PC-3 (cell line): Measurements from ENCODE around the gene MED13. TPM values are rescaled to one million over a fixed set of nuclear protein-coding genes. Genes with fewer than 3 reads are reported as not detected.

ENCODE experiments used
- ATAC-seq: fragments of 200-7000 bp; cut with Tn5 transposase; 2 replicates; pipeline ENCODE4 v1.9.1; 2020; ENCODE audit warnings: mild to moderate bottlenecking, moderate library complexity
- BruUV-seq: library from RNA; stranded (reverse); fragments of 400-500 nt; replicated peaks from 2 replicates; lab custom pipeline; 2021; lab: Mats Ljungman, UMichigan
- CTCF ChIA-PET: fragments of 300-600 bp; sonication (Branson Sonifier 250); formaldehyde crosslinking; loops from one replicate; lab custom pipeline; 2022; ENCODE audit warnings: antibody characterized with exemption; lab: Charles Lee
- POLR2A ChIA-PET: fragments of 300-600 bp; sonication (Branson Sonifier 250); formaldehyde crosslinking; loops from one replicate; lab custom pipeline; 2022; ENCODE audit warnings: antibody characterized with exemption; ENCODE audit not compliant: unreplicated experiment; lab: Charles Lee
- DNase-seq: peaks from one replicate; pipeline ENCODE4 v3.0.0-alpha.2; 2015
- H2AFZ ChIP-seq: fragments of 300-600 bp; sonication (generic); 2 replicates; pipeline ENCODE4 v1.6.0; 2016; ENCODE audit warnings: antibody characterized with exemption, low read length
- H3F3A ChIP-seq: fragments of 300-600 bp; sonication (generic); one replicate; pipeline ENCODE4 v1.6.0; 2017; ENCODE audit warnings: antibody characterized with exemption, low read length, control low read depth, mild to moderate bottlenecking; ENCODE audit not compliant: unreplicated experiment
- H3K27ac ChIP-seq: fragments of 300-600 bp; sonication (generic); 2 replicates; pipeline ENCODE4 v1.5.1; 2016; ENCODE audit warnings: mild to moderate bottlenecking, low read length
- H3K27me3 ChIP-seq: fragments of 300-600 bp; sonication (generic); 2 replicates; pipeline ENCODE4 v1.6.1; 2016; ENCODE audit warnings: low read length, mixed read lengths
- H3K36me3 ChIP-seq: fragments of 300-600 bp; sonication (generic); 2 replicates; pipeline ENCODE4 v1.6.1; 2016; ENCODE audit warnings: low read depth, mixed run types, low read length, mixed read lengths
- H3K4me1 ChIP-seq: fragments of 300-600 bp; sonication (generic); 2 replicates; pipeline ENCODE4 v1.5.1; 2016; ENCODE audit warnings: low read length; ENCODE audit not compliant: insufficient read depth
- H3K4me2 ChIP-seq: fragments of 300-600 bp; sonication (generic); 2 replicates; pipeline ENCODE4 v1.6.0; 2016; ENCODE audit warnings: low read length
- H3K4me3 ChIP-seq: fragments of 300-600 bp; sonication (generic); 2 replicates; pipeline ENCODE4 v1.5.1; 2016; ENCODE audit warnings: mild to moderate bottlenecking, low read length, mixed read lengths
- H3K79me2 ChIP-seq: fragments of 300-600 bp; sonication (generic); 2 replicates; pipeline ENCODE4 v1.6.1; 2017; ENCODE audit warnings: low read length, mixed read lengths
- H3K9ac ChIP-seq: fragments of 300-600 bp; sonication (generic); 2 replicates; pipeline ENCODE4 v1.6.0; 2016; ENCODE audit warnings: mild to moderate bottlenecking, low read length
- H3K9me2 ChIP-seq: fragments of 300-600 bp; sonication (generic); replicated peaks from 2 replicates; pipeline ENCODE4 v1.6.1; 2016; ENCODE audit warnings: mixed run types, low read length, mixed read lengths
- H3K9me3 ChIP-seq: fragments of 300-600 bp; sonication (generic); 2 replicates; pipeline ENCODE4 v1.6.1; 2016; ENCODE audit warnings: low read length, mixed read lengths
- H4K20me1 ChIP-seq: fragments of 300-600 bp; sonication (generic); 2 replicates; pipeline ENCODE4 v1.6.1; 2016; ENCODE audit warnings: low read length, mixed read lengths
- CTCF ChIP-seq: fragments of 300-600 bp; sonication (generic); conservative IDR thresholded peaks from 2 replicates; pipeline ENCODE4 v1.5.1; 2017; ENCODE audit warnings: antibody characterized with exemption, low read depth, mild to moderate bottlenecking, low read length
- EZH2 ChIP-seq: fragments of 300-600 bp; sonication (generic); IDR thresholded peaks from one replicate; pipeline ENCODE4 v1.6.1; 2017; ENCODE audit warnings: antibody characterized with exemption, mild to moderate bottlenecking, low read length; ENCODE audit not compliant: unreplicated experiment
- EZH2phosphoT487 ChIP-seq: fragments of 300-600 bp; sonication (generic); IDR thresholded peaks from 2 replicates; pipeline ENCODE4 v1.6.1; 2018; ENCODE audit warnings: mild to moderate bottlenecking, antibody characterized with exemption, low read length, borderline replicate concordance
- intact Hi-C: fragments of 100-400 bp; cut with micrococcal nuclease; formaldehyde crosslinking; loops from 2 replicates; pipeline ENCODE4 v1.9.0; 2023
- total RNA-seq: library from RNA; depleted of rRNA; stranded (reverse); fragments of >200 nt; gene quantifications from 2 replicates; pipeline ENCODE4 v1.2.3, GENCODE V29; 2014

The MED13 gene
- total RNA-seq, 1 experiment from 2014 or later = 36.8 TPM

- no peaks in the 10 kb centered on the region for H3F3A ChIP-seq
- H3K9me3 ChIP-seq = no peaks in the 10 kb centered on the region
- ChIA-PET CTCF (no interaction called here), POLR2A (no interaction called here)
- DNase-seq = no peak
- H3K9me2 ChIP-seq = no peaks in the 10 kb centered on the region
- no peaks in the 10 kb centered on the region for H3K4me1 ChIP-seq
- no peak overlapping the region for H3K4me2 ChIP-seq
- H3K27me3 ChIP-seq = no peaks in the 10 kb centered on the region
- H2AFZ ChIP-seq = no peak overlapping the region
- ATAC-seq = no peak
- no peak overlapping the region for H3K4me3 ChIP-seq
- intact Hi-C loops = no loop called here
- H3K36me3 ChIP-seq = no peaks in the 10 kb centered on the region
- no peak overlapping the region for H3K27ac ChIP-seq
- BruUV-seq = no TSS peak
- no peak overlapping the region for H3K9ac ChIP-seq
- H3K79me2 ChIP-seq = no peaks in the 10 kb centered on the region
- no peaks in the 10 kb centered on the region for H4K20me1 ChIP-seq
- TF ChIP-seq EZH2phosphoT487 = no peak
- TF ChIP-seq EZH2 = no peak
- no peak for TF ChIP-seq CTCF
Observed at GRCh38 chr17:62100055-62100454, 35.0 kb upstream of the MED13 start.

GRCh38 chr17:62099532-62099931 is 34.5 kb upstream of the MED13 start:
- Histone ChIP-seq H3F3A (no peaks in the 10 kb centered on the region), H3K36me3 (no peaks in the 10 kb centered on the region), H3K4me2 (no peak overlapping the region), H2AFZ (no peak overlapping the region), H3K27ac (no peak overlapping the region), H3K27me3 (no peaks in the 10 kb centered on the region), H3K79me2 (no peaks in the 10 kb centered on the region), H3K9me3 (no peaks in the 10 kb centered on the region), H4K20me1 (no peaks in the 10 kb centered on the region), H3K4me1 (no peaks in the 10 kb centered on the region), H3K9me2 (no peaks in the 10 kb centered on the region), H3K9ac (no peak overlapping the region), H3K4me3 (no peak overlapping the region)
- intact Hi-C loops = no loop called here
- ChIA-PET POLR2A (no interaction called here), CTCF (no interaction called here)
- TF ChIP-seq EZH2phosphoT487 (no peak), CTCF (no peak), EZH2 (no peak)
- no TSS peak for BruUV-seq
- ATAC-seq (no peak), DNase-seq (no peak)

GRCh38 chr17:62098623-62099231 is 33.6 kb upstream of the MED13 start:
- ATAC-seq = no peak
- DNase-seq = no peak
- intact Hi-C loops = no loop called here
- Histone ChIP-seq H2AFZ (no peak overlapping the region), H3K27ac (no peak overlapping the region), H3K79me2 (no peaks in the 10 kb centered on the region), H3K4me2 (no peak overlapping the region), H3K9me3 (no peaks in the 10 kb centered on the region), H3F3A (peaks cover 3% of the 10 kb centered on the region), H3K9ac (no peak overlapping the region), H4K20me1 (no peaks in the 10 kb centered on the region), H3K9me2 (no peaks in the 10 kb centered on the region), H3K4me1 (peaks cover 7% of the 10 kb centered on the region), H3K27me3 (no peaks in the 10 kb centered on the region), H3K4me3 (no peak overlapping the region), H3K36me3 (no peaks in the 10 kb centered on the region)
- TF ChIP-seq EZH2phosphoT487 (no peak), CTCF (no peak), EZH2 (no peak)
- CTCF ChIA-PET = no interaction called here
- POLR2A ChIA-PET = no interaction called here
- BruUV-seq = no TSS peak
